AG08396 (cell line): ENCODE measurements around the gene CPM.
"Not testable (repeated sequence)": the region's sequence is repeated elsewhere in the genome, so short reads cannot be mapped to it uniquely, and the experiment has no call there.

Experiments
- DNase-seq: peaks from one replicate; pipeline ENCODE4 v3.0.0; 2012; ENCODE audit warnings: low spot score, mixed read lengths

CPM gene

DNA sequence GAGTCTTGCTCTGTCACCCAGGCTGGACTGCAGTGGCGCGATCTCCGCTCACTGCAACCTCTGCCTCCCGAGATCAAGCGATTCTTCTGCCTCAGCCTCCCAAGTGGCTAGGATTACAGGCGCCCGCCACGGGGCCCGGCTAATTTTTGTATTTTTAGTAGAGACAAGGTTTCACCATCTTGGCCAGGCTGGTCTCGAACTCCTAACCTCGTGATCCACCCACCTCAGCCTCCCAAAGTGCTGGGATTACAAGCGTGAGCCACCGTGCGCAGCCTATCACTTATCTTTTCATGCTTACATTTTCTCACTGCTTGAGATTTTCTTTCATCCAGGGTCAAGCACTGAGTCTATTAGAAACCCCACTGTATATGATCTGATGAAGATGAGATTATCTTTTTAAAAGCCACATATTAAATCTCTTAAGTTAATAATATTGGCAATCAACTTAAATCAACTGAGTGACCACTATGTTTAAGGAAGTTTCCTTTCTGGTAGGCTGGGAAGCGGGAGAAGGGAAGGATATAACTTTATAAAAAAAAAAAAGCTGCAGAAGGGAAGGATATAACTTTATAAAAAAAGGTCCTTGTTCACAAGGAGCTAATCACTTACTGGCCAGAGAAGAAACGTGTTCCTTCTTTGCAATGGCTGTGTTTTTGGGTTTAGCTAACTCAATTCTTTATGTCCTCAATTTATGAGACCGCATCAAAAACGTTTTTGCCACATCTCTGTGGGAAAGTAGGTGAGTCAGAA lies 126.3 kb downstream of the CPM start:
- DNase-seq, result no peak

DNA sequence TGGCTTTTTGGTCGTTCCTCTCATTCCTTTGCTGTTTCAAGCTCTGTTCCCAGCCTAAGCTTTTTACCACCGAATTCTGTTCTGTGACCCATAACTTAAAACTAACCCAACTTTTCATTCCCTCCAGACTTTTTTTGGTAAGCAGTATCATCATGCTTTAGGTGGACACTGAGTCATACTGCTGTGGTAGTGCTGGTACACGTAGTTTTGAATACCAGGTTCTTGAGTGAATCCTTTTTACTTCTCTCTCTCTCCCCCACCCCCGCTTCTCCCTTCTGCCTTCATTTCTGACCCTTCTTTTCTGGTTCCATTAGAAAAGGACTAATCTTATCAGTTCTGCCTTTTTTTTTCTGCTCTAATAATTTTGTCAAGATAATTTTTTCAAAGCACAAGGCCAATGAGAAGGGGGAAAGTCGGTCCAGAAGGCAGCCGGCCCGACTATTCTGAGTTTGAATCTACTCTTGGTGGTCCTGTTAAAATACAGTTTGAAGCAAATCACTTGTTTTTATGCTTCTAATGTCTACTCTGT lies 127.3 kb downstream of the CPM start:
- no peak for DNase-seq

DNA sequence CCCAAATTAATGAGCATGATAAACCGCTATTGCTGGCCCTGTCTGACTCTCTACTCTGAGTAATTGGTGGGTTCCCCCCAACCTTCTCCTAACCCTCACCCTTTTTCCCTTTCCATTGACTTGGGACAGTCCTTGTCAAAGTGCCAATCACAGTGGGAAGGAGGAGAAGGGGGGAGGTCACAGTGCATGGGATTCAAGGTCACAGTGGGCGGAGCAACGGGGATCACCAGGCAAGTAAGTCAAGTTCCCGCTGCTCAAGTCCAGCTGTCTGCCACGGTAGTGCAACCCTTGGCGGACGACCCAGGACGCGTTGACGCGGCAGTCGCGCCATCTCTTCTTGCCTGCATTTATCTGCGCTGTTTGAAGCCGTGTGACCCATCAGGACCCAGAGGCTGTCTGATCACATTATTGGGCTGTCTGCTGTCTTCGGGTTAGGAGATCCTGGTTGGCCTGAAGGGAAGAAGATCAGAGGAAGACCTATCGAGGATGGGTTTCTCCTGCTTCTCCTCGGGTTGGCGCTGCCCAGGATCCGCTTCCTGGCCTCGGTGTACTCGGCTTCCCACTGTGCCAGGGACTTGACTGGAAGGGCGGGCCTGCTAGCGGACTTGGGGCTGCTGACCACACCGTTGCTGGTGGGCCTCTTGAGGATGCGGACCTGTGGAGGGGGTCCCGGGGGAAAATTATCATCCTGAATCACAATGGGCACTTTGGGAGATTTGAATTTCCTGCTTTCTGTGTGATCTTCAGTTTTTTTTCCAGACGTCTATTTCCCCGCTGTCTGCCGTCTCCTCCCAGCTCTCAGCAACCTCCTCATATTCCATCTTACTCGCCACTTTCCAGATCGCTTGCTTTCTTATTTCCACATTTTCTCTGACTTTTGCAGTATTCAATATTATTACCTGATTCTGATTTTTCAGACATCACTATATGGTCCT lies 128.0 kb downstream of the CPM start:
- DNase-seq, result no peak

DNA sequence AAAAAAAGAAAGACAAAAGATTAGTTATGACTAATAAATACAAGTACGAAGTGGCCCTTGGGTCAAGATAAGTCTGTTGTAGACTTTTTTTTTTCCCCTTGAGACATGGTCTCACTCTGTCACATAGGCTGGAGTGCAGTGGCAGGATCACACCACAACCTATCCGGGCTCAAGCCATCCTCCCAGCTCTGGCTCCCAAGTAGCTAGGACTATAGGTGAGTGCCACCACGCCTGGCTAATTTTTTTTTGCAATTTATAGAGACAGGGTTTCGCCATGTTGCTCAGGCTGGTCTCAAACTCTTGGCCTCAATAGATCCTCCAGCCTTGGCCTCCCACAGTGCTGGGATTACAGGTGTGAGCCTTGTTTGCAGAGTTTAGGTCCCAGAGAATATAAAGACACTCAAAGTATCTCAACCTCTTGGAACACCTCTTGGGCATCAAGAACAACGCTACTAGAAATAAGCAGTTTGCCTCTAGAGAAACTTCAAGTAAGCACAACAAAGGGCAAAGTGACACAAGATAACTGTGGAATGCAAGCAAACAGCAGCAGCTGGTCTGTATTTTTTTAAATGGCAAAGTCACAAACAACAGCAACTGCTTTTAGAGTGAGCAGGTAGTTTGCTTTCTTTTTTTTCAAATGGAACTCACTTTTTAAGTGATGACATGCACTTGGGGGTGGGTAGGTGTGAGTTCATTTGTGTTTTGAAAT lies 128.9 kb downstream of the CPM start:
- DNase-seq, result no peak

DNA sequence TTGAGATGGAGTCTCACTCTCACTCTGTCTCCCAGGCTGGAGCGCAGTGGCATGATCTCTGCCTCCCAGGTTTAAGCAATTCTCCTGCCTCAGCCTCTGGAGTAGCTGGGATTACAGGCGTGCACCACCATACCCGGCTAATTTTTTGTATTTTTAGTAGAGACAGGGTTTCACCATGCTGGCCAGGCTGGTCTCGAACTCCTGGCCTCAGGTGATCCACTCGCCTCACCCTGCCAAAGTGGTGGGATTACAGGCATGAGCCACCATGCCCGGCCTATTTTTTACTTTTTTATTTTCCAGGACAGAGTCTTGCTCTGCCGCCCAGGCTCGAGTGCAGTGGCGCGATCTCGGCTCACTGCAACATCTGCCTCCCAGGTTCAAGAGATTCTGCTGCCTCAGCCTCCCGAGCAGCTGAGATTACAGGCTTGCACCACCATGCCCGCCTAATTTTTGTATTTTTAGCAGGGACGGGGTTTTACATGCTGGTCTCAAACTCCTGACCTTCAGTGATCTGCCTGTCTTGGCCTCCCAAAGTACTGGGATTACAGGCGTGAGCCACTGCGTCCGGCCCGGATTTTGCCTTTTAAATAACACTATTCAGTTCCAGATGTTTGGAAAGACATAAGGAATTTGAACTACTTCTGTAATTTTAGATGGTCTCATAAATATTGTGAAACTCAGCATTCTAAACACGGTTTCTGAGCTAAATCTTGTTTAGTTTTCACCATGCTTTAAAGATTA lies 129.9 kb downstream of the CPM start:
- DNase-seq, result not testable (repeated sequence)

DNA sequence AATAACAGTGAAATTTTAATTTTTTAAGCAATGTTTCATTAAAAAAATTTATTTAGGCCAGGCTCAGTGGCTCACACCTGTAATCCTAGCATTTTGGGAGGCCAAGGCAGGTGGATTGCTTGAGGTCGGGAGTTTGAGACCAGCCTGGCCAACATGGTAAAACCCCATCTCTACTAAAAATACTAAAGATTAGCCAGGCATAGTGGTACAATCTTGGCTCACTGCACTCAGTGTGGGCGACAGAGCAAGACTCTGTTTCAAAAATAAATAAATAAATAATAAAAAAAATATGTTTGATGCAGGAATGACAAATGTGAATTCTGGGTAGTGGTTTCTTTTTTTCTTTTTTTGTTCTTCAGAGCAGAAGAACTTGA lies 130.6 kb downstream of the CPM start:
- DNase-seq, result not testable (repeated sequence)
